T-helper 1 cell treated with Interleukin-12 subunit alpha and Interleukin-12 subunit beta and Interleukin-4 antibody, amounts not matched to agents 30 μg/mL and 1 μg/mL, for 36 hours (primary cell): ENCODE measurements around the gene LAMA2.
"Not testable (repeated sequence)": the region's sequence is repeated elsewhere in the genome, so short reads cannot be mapped to it uniquely, and the experiment has no call there.

ENCODE experiments used
- H3K27ac Mint-ChIP-seq: one replicate; pipeline ENCODE4 v1.8.0; 2021; ENCODE audit warnings: mild to moderate bottlenecking, mixed read lengths
- H3K27me3 Mint-ChIP-seq: one replicate; pipeline ENCODE4 v1.8.0; 2021; ENCODE audit warnings: low read depth, mixed read lengths
- H3K36me3 Mint-ChIP-seq: one replicate; pipeline ENCODE4 v1.8.0; 2021; ENCODE audit warnings: low read depth, mixed read lengths
- H3K4me1 Mint-ChIP-seq: one replicate; pipeline ENCODE4 v1.8.0; 2021; ENCODE audit warnings: low read depth, mixed read lengths
- H3K4me3 Mint-ChIP-seq: one replicate; pipeline ENCODE4 v1.8.0; 2021; ENCODE audit warnings: mild to moderate bottlenecking, moderate library complexity, mixed read lengths
- H3K9me3 Mint-ChIP-seq: one replicate; pipeline ENCODE4 v1.8.0; 2021; ENCODE audit warnings: mixed read lengths

Gene LAMA2

GRCh38 chr6:129014302-129014701 is 131.4 kb downstream of the LAMA2 start:
- Mint-ChIP-seq H3K9me3 (no peaks in the 10 kb centered on the region), H3K27me3 (no peaks in the 10 kb centered on the region), H3K27ac (no peak overlapping the region), H3K36me3 (no peaks in the 10 kb centered on the region), H3K4me3 (no peak overlapping the region), H3K4me1 (no peaks in the 10 kb centered on the region)

- Mint-ChIP-seq H3K4me3 (no peak overlapping the region), H3K27ac (no peak overlapping the region), H3K4me1 (no peaks in the 10 kb centered on the region), H3K9me3 (no peaks in the 10 kb centered on the region), H3K27me3 (no peaks in the 10 kb centered on the region), H3K36me3 (no peaks in the 10 kb centered on the region)
These were observed 132.8 kb downstream of the LAMA2 start for GRCh38 chr6:129015721-129016120.

- no peaks in the 10 kb centered on the region for H3K4me1 Mint-ChIP-seq
- H3K9me3 Mint-ChIP-seq = no peaks in the 10 kb centered on the region
- no peaks in the 10 kb centered on the region for H3K27me3 Mint-ChIP-seq
- no peak overlapping the region for H3K27ac Mint-ChIP-seq
- no peak overlapping the region for H3K4me3 Mint-ChIP-seq
- H3K36me3 Mint-ChIP-seq = no peaks in the 10 kb centered on the region
These were observed 133.9 kb downstream of the LAMA2 start for GRCh38 chr6:129016844-129017243.

- Mint-ChIP-seq H3K36me3 (no peaks in the 10 kb centered on the region), H3K9me3 (no peaks in the 10 kb centered on the region)
These were observed 139.1 kb downstream of the LAMA2 start for GRCh38 chr6:129022011-129022553.

GRCh38 chr6:129026601-129027000 is 143.7 kb downstream of the LAMA2 start:
- no peaks in the 10 kb centered on the region for H3K4me1 Mint-ChIP-seq
- no peak overlapping the region for H3K4me3 Mint-ChIP-seq
- H3K36me3 Mint-ChIP-seq = no peaks in the 10 kb centered on the region
- no peak overlapping the region for H3K27ac Mint-ChIP-seq
- H3K27me3 Mint-ChIP-seq = no peaks in the 10 kb centered on the region
- H3K9me3 Mint-ChIP-seq = no peaks in the 10 kb centered on the region

More at GRCh38 chr6:129022011-129022553, 139.1 kb downstream of the LAMA2 start:
- no peaks in the 10 kb centered on the region for H3K4me1 Mint-ChIP-seq
- no peak overlapping the region for H3K4me3 Mint-ChIP-seq
- no peaks in the 10 kb centered on the region for H3K27me3 Mint-ChIP-seq
- no peak overlapping the region for H3K27ac Mint-ChIP-seq

GRCh38 chr6:129029778-129030177 is 146.8 kb downstream of the LAMA2 start:
- no peaks in the 10 kb centered on the region for H3K36me3 Mint-ChIP-seq
- no peaks in the 10 kb centered on the region for H3K4me1 Mint-ChIP-seq
- no peaks in the 10 kb centered on the region for H3K27me3 Mint-ChIP-seq
- no peak overlapping the region for H3K27ac Mint-ChIP-seq
- H3K4me3 Mint-ChIP-seq = no peak overlapping the region
- H3K9me3 Mint-ChIP-seq = no peaks in the 10 kb centered on the region

GRCh38 chr6:129030215-129030614 is 147.3 kb downstream of the LAMA2 start:
- Mint-ChIP-seq H3K27me3 (no peaks in the 10 kb centered on the region), H3K4me3 (no peak overlapping the region), H3K36me3 (no peaks in the 10 kb centered on the region), H3K9me3 (no peaks in the 10 kb centered on the region), H3K27ac (no peak overlapping the region), H3K4me1 (no peaks in the 10 kb centered on the region)

GRCh38 chr6:129031051-129031599 is 148.2 kb downstream of the LAMA2 start:
- no peaks in the 10 kb centered on the region for H3K36me3 Mint-ChIP-seq
- no peaks in the 10 kb centered on the region for H3K4me1 Mint-ChIP-seq
- H3K9me3 Mint-ChIP-seq = no peaks in the 10 kb centered on the region
- no peak overlapping the region for H3K27ac Mint-ChIP-seq
- H3K27me3 Mint-ChIP-seq = no peaks in the 10 kb centered on the region
- H3K4me3 Mint-ChIP-seq = no peak overlapping the region

- H3K4me3 Mint-ChIP-seq = no peak overlapping the region
- no peaks in the 10 kb centered on the region for H3K27me3 Mint-ChIP-seq
- no peak overlapping the region for H3K27ac Mint-ChIP-seq
- no peaks in the 10 kb centered on the region for H3K4me1 Mint-ChIP-seq
- H3K9me3 Mint-ChIP-seq = no peaks in the 10 kb centered on the region
- H3K36me3 Mint-ChIP-seq = no peaks in the 10 kb centered on the region
These were observed 149.7 kb downstream of the LAMA2 start for GRCh38 chr6:129032602-129033001.

GRCh38 chr6:129033180-129033579 is 150.2 kb downstream of the LAMA2 start:
- H3K9me3 Mint-ChIP-seq = no peaks in the 10 kb centered on the region
- H3K27ac Mint-ChIP-seq = no peak overlapping the region
- no peaks in the 10 kb centered on the region for H3K27me3 Mint-ChIP-seq
- H3K36me3 Mint-ChIP-seq = no peaks in the 10 kb centered on the region
- no peak overlapping the region for H3K4me3 Mint-ChIP-seq
- H3K4me1 Mint-ChIP-seq = no peaks in the 10 kb centered on the region

GRCh38 chr6:129033581-129033980 is 150.6 kb downstream of the LAMA2 start:
- Mint-ChIP-seq H3K9me3 (no peaks in the 10 kb centered on the region), H3K27me3 (no peaks in the 10 kb centered on the region), H3K4me1 (no peaks in the 10 kb centered on the region), H3K36me3 (no peaks in the 10 kb centered on the region), H3K4me3 (no peak overlapping the region), H3K27ac (no peak overlapping the region)

- no peaks in the 10 kb centered on the region for H3K27me3 Mint-ChIP-seq
- H3K27ac Mint-ChIP-seq = no peak overlapping the region
- no peaks in the 10 kb centered on the region for H3K4me1 Mint-ChIP-seq
- H3K36me3 Mint-ChIP-seq = no peaks in the 10 kb centered on the region
- H3K4me3 Mint-ChIP-seq = no peak overlapping the region
- H3K9me3 Mint-ChIP-seq = no peaks in the 10 kb centered on the region
These were observed 158.6 kb downstream of the LAMA2 start for GRCh38 chr6:129041563-129041962.

GRCh38 chr6:129046526-129046925 is 163.6 kb downstream of the LAMA2 start:
- H3K27ac Mint-ChIP-seq = no peak overlapping the region
- H3K36me3 Mint-ChIP-seq = no peaks in the 10 kb centered on the region
- H3K4me3 Mint-ChIP-seq = no peak overlapping the region
- H3K27me3 Mint-ChIP-seq = no peaks in the 10 kb centered on the region
- H3K4me1 Mint-ChIP-seq = no peaks in the 10 kb centered on the region
- H3K9me3 Mint-ChIP-seq = no peaks in the 10 kb centered on the region

GRCh38 chr6:129047834-129048233 is 164.9 kb downstream of the LAMA2 start:
- Mint-ChIP-seq H3K27ac (no peak overlapping the region), H3K36me3 (no peaks in the 10 kb centered on the region), H3K9me3 (no peaks in the 10 kb centered on the region), H3K4me3 (no peak overlapping the region), H3K4me1 (no peaks in the 10 kb centered on the region), H3K27me3 (no peaks in the 10 kb centered on the region)

GRCh38 chr6:129050086-129050485 is 167.1 kb downstream of the LAMA2 start:
- no peaks in the 10 kb centered on the region for H3K27me3 Mint-ChIP-seq
- H3K27ac Mint-ChIP-seq = no peak overlapping the region
- H3K4me3 Mint-ChIP-seq = no peak overlapping the region
- no peaks in the 10 kb centered on the region for H3K9me3 Mint-ChIP-seq
- no peaks in the 10 kb centered on the region for H3K4me1 Mint-ChIP-seq
- H3K36me3 Mint-ChIP-seq = no peaks in the 10 kb centered on the region

- H3K36me3 Mint-ChIP-seq, H3K4me1 Mint-ChIP-seq, H3K27me3 Mint-ChIP-seq, H3K9me3 Mint-ChIP-seq, H3K27ac Mint-ChIP-seq, H3K4me3 Mint-ChIP-seq: not testable (repeated sequence)
These were observed 170.2 kb downstream of the LAMA2 start for GRCh38 chr6:129053143-129053542.
